ENCODE measurements around the gene SPATA33.
"Not testable (repeated sequence)": the region's sequence is repeated elsewhere in the genome, so short reads cannot be mapped to it uniquely, and the experiment has no call there.

The SPATA33 gene

DNA sequence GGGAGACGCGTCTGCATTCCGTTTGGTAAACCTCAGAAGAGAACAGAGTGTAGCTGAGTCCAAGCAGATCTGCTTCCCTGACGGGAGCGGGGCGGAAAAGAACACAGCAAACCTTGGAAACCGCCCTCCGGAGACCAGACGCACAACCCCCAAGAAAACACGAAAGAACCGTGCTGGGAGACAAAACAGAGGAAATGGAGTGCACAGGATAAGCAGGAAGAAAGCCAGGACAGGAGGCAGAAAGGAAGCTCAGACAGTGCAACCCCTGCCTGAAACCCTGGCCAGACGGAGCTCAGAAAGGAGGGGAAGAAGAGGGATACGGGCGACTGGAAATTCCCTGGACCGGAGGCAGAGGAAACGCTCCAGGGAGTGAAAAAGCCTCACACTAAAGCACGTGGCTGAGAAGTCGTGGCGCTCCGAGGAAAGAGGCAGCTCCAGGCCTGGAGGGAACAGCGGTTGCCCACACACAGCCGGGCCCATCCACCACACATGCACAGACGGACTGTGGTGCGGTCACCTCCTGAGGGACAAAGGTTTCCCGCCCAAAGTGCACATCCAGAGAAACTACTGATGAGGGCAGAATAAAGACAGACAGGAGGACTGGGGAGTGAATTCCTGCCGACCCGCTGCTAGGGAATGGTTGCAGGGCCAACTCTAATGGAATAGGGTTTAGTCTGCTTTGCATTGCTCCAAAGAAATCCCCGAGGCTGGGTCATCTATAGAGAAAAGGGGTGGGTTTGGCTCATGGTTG is 34.0 kb upstream of the SPATA33 start:
- TF ChIP-seq, protein P1, sequence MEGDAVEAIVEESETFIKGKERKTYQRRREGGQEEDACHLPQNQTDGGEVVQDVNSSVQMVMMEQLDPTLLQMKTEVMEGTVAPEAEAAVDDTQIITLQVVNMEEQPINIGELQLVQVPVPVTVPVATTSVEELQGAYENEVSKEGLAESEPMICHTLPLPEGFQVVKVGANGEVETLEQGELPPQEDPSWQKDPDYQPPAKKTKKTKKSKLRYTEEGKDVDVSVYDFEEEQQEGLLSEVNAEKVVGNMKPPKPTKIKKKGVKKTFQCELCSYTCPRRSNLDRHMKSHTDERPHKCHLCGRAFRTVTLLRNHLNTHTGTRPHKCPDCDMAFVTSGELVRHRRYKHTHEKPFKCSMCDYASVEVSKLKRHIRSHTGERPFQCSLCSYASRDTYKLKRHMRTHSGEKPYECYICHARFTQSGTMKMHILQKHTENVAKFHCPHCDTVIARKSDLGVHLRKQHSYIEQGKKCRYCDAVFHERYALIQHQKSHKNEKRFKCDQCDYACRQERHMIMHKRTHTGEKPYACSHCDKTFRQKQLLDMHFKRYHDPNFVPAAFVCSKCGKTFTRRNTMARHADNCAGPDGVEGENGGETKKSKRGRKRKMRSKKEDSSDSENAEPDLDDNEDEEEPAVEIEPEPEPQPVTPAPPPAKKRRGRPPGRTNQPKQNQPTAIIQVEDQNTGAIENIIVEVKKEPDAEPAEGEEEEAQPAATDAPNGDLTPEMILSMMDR (IDR thresholded peaks at IDR 0.05): no peak
- no peaks in the 10 kb centered on the region for H3K4me1 ChIP-seq (ENCODE audit: control insufficient read depth in 1 of 2, insufficient read depth in 1 of 2, low read depth in 1 of 2, low read length in 1 of 2)
- no peak overlapping the region for H3K27ac ChIP-seq
- no peaks in the 10 kb centered on the region for H3K36me3 ChIP-seq
- peaks cover 48% of the 10 kb centered on the region for H3K27me3 ChIP-seq
- no peaks in the 10 kb centered on the region for H3K9me3 ChIP-seq
- H3K4me3 ChIP-seq (ENCODE audit: low read depth in 1 of 2, low read length in 1 of 2): no peak overlapping the region

GRCh38 chr16:89624777-89625761 is 32.6 kb upstream of the SPATA33 start:
- H3K36me3 ChIP-seq: no peaks in the 10 kb centered on the region
- H3K27ac ChIP-seq: no peak overlapping the region
- peaks cover 48% of the 10 kb centered on the region for H3K27me3 ChIP-seq
- H3K9me3 ChIP-seq: no peaks in the 10 kb centered on the region
- no peak overlapping the region for H3K4me3 ChIP-seq (ENCODE audit: low read depth in 1 of 2, low read length in 1 of 2)
- TF ChIP-seq, protein P1 (IDR thresholded peaks at IDR 0.05): no peak
- H3K4me1 ChIP-seq (ENCODE audit: control insufficient read depth in 1 of 2, insufficient read depth in 1 of 2, low read depth in 1 of 2, low read length in 1 of 2): no peaks in the 10 kb centered on the region

DNA sequence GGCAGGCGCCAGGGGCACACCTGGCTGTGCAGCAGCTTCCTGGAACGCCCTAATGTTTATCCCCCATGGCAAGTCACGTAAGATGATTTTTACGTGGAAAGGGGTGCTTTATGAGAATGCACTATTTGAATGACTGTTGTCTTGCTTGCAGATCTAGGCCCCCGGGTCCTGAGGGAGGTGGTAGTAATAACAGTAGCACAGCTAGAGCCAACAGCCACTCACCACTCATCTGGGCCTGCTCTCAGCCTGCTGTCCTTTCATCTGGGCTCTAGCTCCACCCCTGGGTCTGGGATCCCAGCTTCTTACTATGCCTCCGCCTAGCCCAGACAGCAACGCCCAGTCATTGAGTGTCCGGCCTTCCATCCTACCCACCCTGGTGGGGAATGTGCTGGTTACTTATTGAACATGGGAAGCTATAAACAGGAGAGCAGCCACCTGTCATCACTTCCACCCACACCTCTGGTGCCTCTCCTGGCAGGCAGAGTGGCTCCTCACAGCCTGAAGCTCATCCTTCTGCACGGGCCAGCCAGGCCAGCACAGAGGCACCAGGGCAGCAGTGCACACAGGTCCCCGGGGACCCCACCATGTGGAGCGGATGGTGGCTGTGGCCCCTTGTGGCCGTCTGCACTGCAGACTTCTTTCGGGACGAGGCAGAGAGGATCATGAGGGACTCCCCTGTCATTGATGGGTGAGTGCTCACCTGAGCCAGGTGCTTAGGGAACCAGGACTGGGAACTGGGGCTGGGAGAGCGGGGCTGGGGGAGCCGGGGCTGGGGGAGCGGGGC is 27.6 kb upstream of the SPATA33 start:
- Histone ChIP-seq H3K27ac (no peak overlapping the region), H3K9me3 (no peaks in the 10 kb centered on the region), H3K4me1 (ENCODE audit: control insufficient read depth in 1 of 2, insufficient read depth in 1 of 2, low read depth in 1 of 2, low read length in 1 of 2) (no peaks in the 10 kb centered on the region), H3K4me3 (ENCODE audit: low read depth in 1 of 2, low read length in 1 of 2) (no peak overlapping the region), H3K36me3 (no peaks in the 10 kb centered on the region), H3K27me3 (peaks cover 21% of the 10 kb centered on the region)
- TF ChIP-seq, protein P1 (IDR thresholded peaks at IDR 0.05): no peak

GRCh38 chr16:89633064-89633631 is 24.5 kb upstream of the SPATA33 start:
- Histone ChIP-seq H3K27me3 (peaks cover 10% of the 10 kb centered on the region), H3K4me3 (ENCODE audit: low read depth in 1 of 2, low read length in 1 of 2) (no peak overlapping the region), H3K36me3 (no peaks in the 10 kb centered on the region), H3K4me1 (ENCODE audit: control insufficient read depth in 1 of 2, insufficient read depth in 1 of 2, low read depth in 1 of 2, low read length in 1 of 2) (no peaks in the 10 kb centered on the region), H3K27ac (no peak overlapping the region), H3K9me3 (no peaks in the 10 kb centered on the region)
- TF ChIP-seq, protein P1 (IDR thresholded peaks at IDR 0.05): no peak

GRCh38 chr16:89634463-89635385 is 22.9 kb upstream of the SPATA33 start:
- H3K27ac ChIP-seq: peak overlapping the region; percentile 49
- H3K4me3 ChIP-seq (ENCODE audit: low read depth in 1 of 2, low read length in 1 of 2); H3K36me3 ChIP-seq; H3K4me1 ChIP-seq (ENCODE audit: control insufficient read depth in 1 of 2, insufficient read depth in 1 of 2, low read depth in 1 of 2, low read length in 1 of 2); H3K9me3 ChIP-seq; H3K27me3 ChIP-seq: not testable (repeated sequence)
